ENCODE data around the gene FEZ2.

Gene FEZ2

GRCh38 chr2:36587101-36587500 lies 10.9 kb downstream of the FEZ2 start:
- no peak for DNase-seq (ENCODE audit: low read depth in 2 of 2)

GRCh38 chr2:36586672-36587071 lies 11.3 kb downstream of the FEZ2 start:
- no peak for DNase-seq (ENCODE audit: low read depth in 2 of 2)

GRCh38 chr2:36584148-36584794 lies 13.7 kb downstream of the FEZ2 start:
- no peak for DNase-seq (ENCODE audit: low read depth in 2 of 2)

GRCh38 chr2:36582951-36583350 lies 15.0 kb downstream of the FEZ2 start:
- DNase-seq (ENCODE audit: low read depth in 2 of 2): no peak

GRCh38 chr2:36582538-36582937 lies 15.4 kb downstream of the FEZ2 start:
- DNase-seq (ENCODE audit: low read depth in 2 of 2): no peak

- DNase-seq (ENCODE audit: low read depth in 2 of 2): no peak
Measured at GRCh38 chr2:36579297-36579664, 18.7 kb downstream of the FEZ2 start.

GRCh38 chr2:36578343-36579296 lies 19.3 kb downstream of the FEZ2 start:
- DNase-seq (ENCODE audit: low read depth in 2 of 2): no peak

GRCh38 chr2:36577884-36578283 lies 20.1 kb downstream of the FEZ2 start:
- DNase-seq (ENCODE audit: low read depth in 2 of 2): no peak

- no peak for DNase-seq (ENCODE audit: low read depth in 2 of 2)
Measured at GRCh38 chr2:36574560-36574959, 23.4 kb downstream of the FEZ2 start.

GRCh38 chr2:36573165-36573564 lies 24.8 kb downstream of the FEZ2 start:
- DNase-seq (ENCODE audit: low read depth in 2 of 2): no peak

GRCh38 chr2:36572719-36573059 lies 25.3 kb downstream of the FEZ2 start:
- no peak for DNase-seq (ENCODE audit: low read depth in 2 of 2)

- DNase-seq (ENCODE audit: low read depth in 2 of 2): no peak
Measured at GRCh38 chr2:36572054-36572718, 25.8 kb downstream of the FEZ2 start.

- DNase-seq (ENCODE audit: low read depth in 2 of 2): no peak
Measured at GRCh38 chr2:36570416-36570815, 27.6 kb downstream of the FEZ2 start.

GRCh38 chr2:36569267-36569856 lies 28.6 kb downstream of the FEZ2 start:
- DNase-seq (ENCODE audit: low read depth in 2 of 2): no peak

- DNase-seq (ENCODE audit: low read depth in 2 of 2): no peak
Measured at GRCh38 chr2:36568516-36569246, 29.3 kb downstream of the FEZ2 start.

- no peak for DNase-seq (ENCODE audit: low read depth in 2 of 2)
Measured at GRCh38 chr2:36567711-36568408, 30.1 kb downstream of the FEZ2 start.

- no peak for DNase-seq (ENCODE audit: low read depth in 2 of 2)
Measured at GRCh38 chr2:36566887-36567286, 31.1 kb downstream of the FEZ2 start.

GRCh38 chr2:36565712-36566111 lies 32.3 kb downstream of the FEZ2 start:
- no peak for DNase-seq (ENCODE audit: low read depth in 2 of 2)

- no peak for DNase-seq (ENCODE audit: low read depth in 2 of 2)
Measured at GRCh38 chr2:36564377-36564930, 33.5 kb downstream of the FEZ2 start.

- no peak for DNase-seq (ENCODE audit: low read depth in 2 of 2)
Measured at GRCh38 chr2:36562973-36563532, 34.9 kb downstream of the FEZ2 start.
